Neural cell (in vitro differentiated cells): ENCODE data around the gene ZXDC. TPM values are rescaled to one million over a fixed set of nuclear protein-coding genes. Genes with fewer than 3 reads are reported as not detected.

Experiments used
- H2AFZ ChIP-seq: fragments of 200-600, 300-800 bp; sonication (generic), shearing (Covaris generic); 2 replicates; pipeline ENCODE4 v1.6.0; 2014; ENCODE audit warnings: low read depth, mild to moderate bottlenecking, antibody characterized with exemption, low read length, moderate library complexity
- H3F3A ChIP-seq: fragments of 200-600 bp; shearing (Covaris generic); 2 replicates; pipeline ENCODE4 v1.6.1; 2016; ENCODE audit warnings: mild to moderate bottlenecking, moderate library complexity, mixed read lengths, antibody characterized with exemption, low read length; ENCODE audit not compliant: insufficient read depth, poor library complexity, severe bottlenecking
- H3K27ac ChIP-seq: fragments of 200-600, 300-800 bp; sonication (generic), shearing (Covaris generic); 2 replicates; pipeline ENCODE4 v1.5.1; 2014; ENCODE audit warnings: mild to moderate bottlenecking, low read length, moderate library complexity
- H3K27me3 ChIP-seq: fragments of 300-800, 200-600 bp; sonication (generic), shearing (Covaris generic); 2 replicates; pipeline ENCODE4 v1.6.0; 2014; ENCODE audit warnings: mild to moderate bottlenecking, low read depth, low read length, moderate library complexity; ENCODE audit not compliant: insufficient read depth
- H3K36me3 ChIP-seq: fragments of 300-800, 200-600 bp; sonication (generic), shearing (Covaris generic); 2 replicates; pipeline ENCODE4 v1.5.1; 2014; ENCODE audit warnings: mild to moderate bottlenecking, antibody characterized with exemption, low read length, moderate library complexity; ENCODE audit not compliant: insufficient read depth
- H3K4me2 ChIP-seq: fragments of 300-800, 200-600 bp; sonication (generic), shearing (Covaris generic); 2 replicates; pipeline ENCODE4 v1.6.0; 2014; ENCODE audit warnings: mild to moderate bottlenecking, low read length
- H3K4me3 ChIP-seq: fragments of 300-800, 200-600 bp; sonication (generic), shearing (Covaris generic); 2 replicates; pipeline ENCODE4 v1.5.1; 2014; ENCODE audit warnings: mild to moderate bottlenecking, low read length, moderate library complexity
- H3K79me2 ChIP-seq: fragments of 200-600 bp; shearing (Covaris generic); replicated peaks from 2 replicates; pipeline ENCODE4 v1.6.0; 2014; ENCODE audit warnings: mild to moderate bottlenecking, low read length, moderate library complexity; ENCODE audit not compliant: insufficient read depth
- H3K9ac ChIP-seq: fragments of 300-800, 200-600 bp; sonication (generic), shearing (Covaris generic); 2 replicates; pipeline ENCODE4 v1.6.1; 2016; ENCODE audit warnings: mild to moderate bottlenecking, low read length, mixed read lengths
- H3K9me2 ChIP-seq: fragments of 200-600 bp; shearing (Covaris generic); 2 replicates; pipeline ENCODE4 v1.6.1; 2016; ENCODE audit warnings: mild to moderate bottlenecking, low read length, mixed read lengths; ENCODE audit not compliant: insufficient read depth
- H3K9me3 ChIP-seq: fragments of 200-600, 300-800 bp; sonication (generic), shearing (Covaris generic); 2 replicates; pipeline ENCODE4 v1.6.1; 2016; ENCODE audit warnings: mild to moderate bottlenecking, mixed run types, low read length, moderate library complexity, mixed read lengths
- H4K20me1 ChIP-seq: fragments of 200-600 bp; shearing (Covaris generic); 2 replicates; pipeline ENCODE4 v1.6.1; 2016; ENCODE audit warnings: mild to moderate bottlenecking, mixed run types; ENCODE audit not compliant: insufficient read depth
- CTCF ChIP-seq: fragments of 450-650 bp; IDR thresholded peaks from 2 replicates; pipeline ENCODE4 v1.5.1; 2014; ENCODE audit warnings: antibody characterized with exemption, mild to moderate bottlenecking, moderate library complexity; ENCODE audit not compliant: poor library complexity, severe bottlenecking
- EP300 ChIP-seq: fragments of 450-650 bp; conservative IDR thresholded peaks from 2 replicates; pipeline ENCODE4 v1.6.1; 2014; ENCODE audit warnings: antibody characterized with exemption, mild to moderate bottlenecking, moderate library complexity; ENCODE audit not compliant: poor library complexity, severe bottlenecking
- EZH2 ChIP-seq: fragments of 200-600, 300-800 bp; shearing (Covaris generic), sonication (generic); IDR thresholded peaks from 2 replicates; pipeline ENCODE4 v1.6.1; 2014; ENCODE audit warnings: antibody characterized with exemption, low read length, borderline replicate concordance, mild to moderate bottlenecking; ENCODE audit not compliant: insufficient read depth, poor library complexity, severe bottlenecking
- MXI1 ChIP-seq: fragments of 450-650 bp; conservative IDR thresholded peaks from 2 replicates; pipeline ENCODE4 v1.6.1; 2014; ENCODE audit warnings: antibody characterized with exemption, mild to moderate bottlenecking; ENCODE audit not compliant: poor library complexity, severe bottlenecking
- POLR2AphosphoS5 ChIP-seq: IDR thresholded peaks from 2 replicates; pipeline ENCODE4 v1.6.1; 2012
- RAD21 ChIP-seq: fragments of 450-650 bp; conservative IDR thresholded peaks from 2 replicates; pipeline ENCODE4 v1.6.1; 2014; ENCODE audit warnings: antibody characterized with exemption, mild to moderate bottlenecking, moderate library complexity
- REST ChIP-seq: IDR thresholded peaks from 2 replicates; pipeline ENCODE4 v1.6.1; 2012; ENCODE audit warnings: borderline replicate concordance
- SMC3 ChIP-seq: fragments of 450-650 bp; conservative IDR thresholded peaks from 2 replicates; pipeline ENCODE4 v1.6.1; 2014; ENCODE audit warnings: antibody characterized with exemption, mild to moderate bottlenecking, moderate library complexity; ENCODE audit not compliant: poor library complexity
- TAF1 ChIP-seq: IDR thresholded peaks from 2 replicates; pipeline ENCODE4 v1.6.1; 2012; ENCODE audit warnings: low read depth
- polyA plus RNA-seq: library from polyadenylated mRNA; depleted of rRNA; stranded (reverse); fragments of >200 nt; gene quantifications from 2 replicates; pipeline ENCODE4 v1.2.3, GENCODE V29; 2014

Gene ZXDC
- polyA plus RNA-seq, 1 donor from 2014 or later: 22.2 TPM

- Histone ChIP-seq H3K79me2 (no peaks in the 10 kb centered on the region), H2AFZ (no peak overlapping the region), H3K9me3 (no peaks in the 10 kb centered on the region), H3K4me2 (no peak overlapping the region), H3K4me3 (no peak overlapping the region), H3F3A (no peaks in the 10 kb centered on the region), H3K9ac (no peak overlapping the region), H3K27me3 (no peaks in the 10 kb centered on the region), H3K27ac (no peak overlapping the region), H4K20me1 (no peaks in the 10 kb centered on the region), H3K9me2 (no peaks in the 10 kb centered on the region), H3K36me3 (no peaks in the 10 kb centered on the region)
- TF ChIP-seq SMC3 (no peak), REST (no peak), CTCF (no peak), MXI1 (no peak), EZH2 (no peak), TAF1 (no peak), RAD21 (no peak)
Observed at GRCh38 chr3:126418661-126419131, 57.0 kb downstream of the ZXDC start.

GRCh38 chr3:126417981-126418530 is 57.6 kb downstream of the ZXDC start:
- Histone ChIP-seq H3K27me3 (no peaks in the 10 kb centered on the region), H3K4me3 (no peak overlapping the region), H2AFZ (no peak overlapping the region), H3K9ac (no peak overlapping the region), H3K79me2 (no peaks in the 10 kb centered on the region), H3K36me3 (no peaks in the 10 kb centered on the region), H3K4me2 (no peak overlapping the region), H4K20me1 (no peaks in the 10 kb centered on the region), H3K9me2 (no peaks in the 10 kb centered on the region), H3K9me3 (no peaks in the 10 kb centered on the region), H3F3A (no peaks in the 10 kb centered on the region), H3K27ac (no peak overlapping the region)
- TF ChIP-seq CTCF (no peak), RAD21 (no peak), EZH2 (no peak), SMC3 (no peak), MXI1 (no peak), POLR2AphosphoS5 (no peak), REST (no peak), EP300 (no peak), TAF1 (no peak)
